K562 (cell line): ENCODE results near the gene TIMM22. TPM values are rescaled to one million over a fixed set of nuclear protein-coding genes. Genes with fewer than 3 reads are reported as not detected.
"Not testable (repeated sequence)": the region's sequence is repeated elsewhere in the genome, so short reads cannot be mapped to it uniquely, and the experiment has no call there.

Source experiments
- ATAC-seq: fragments of 200-7000 bp; cut with Tn5 transposase; 3 replicates; pipeline ENCODE4 v1.9.1; 2020; ENCODE audit warnings: moderate library complexity
- BruUV-seq: library from RNA; stranded (reverse); fragments of 400-500 nt; replicated peaks from 2 replicates; lab custom pipeline; 2021; lab: Mats Ljungman, UMichigan
- CTCF ChIA-PET: fragments of 300-600 bp; formaldehyde crosslinking; extraction: SDS; loops from one replicate; lab custom pipeline; 2021; ENCODE audit warnings: low intra/inter-chr PET ratio; lab: Yijun Ruan, JAX
- POLR2A ChIA-PET: fragments of 300-600, 350-650 bp; sonication (Branson Sonifier 250); formaldehyde crosslinking; extraction: SDS; loops from one replicate; lab custom pipeline; 2021; ENCODE audit warnings: antibody characterized with exemption, inconsistent platforms; lab: Yijun Ruan, JAX
- DNase-seq, 4 experiments: peaks; one replicate each; pipeline versions ENCODE4 v3.0.0 to v3.0.0-alpha.2; 2011 to 2018; ENCODE audit warnings: low spot score in 3 of 4, mixed read lengths in 3 of 4; ENCODE audit errors: extremely low read depth in 1 of 4
- FAIRE-seq: peaks from 2 replicates; lab custom pipeline; 2011; peaks lifted over from hg19 to GRCh38; lab: Jason Lieb, UNC
- H2AFZ ChIP-seq: 2 replicates; pipeline ENCODE4 v1.6.0; 2011; ENCODE audit warnings: low read depth, low read length, control low read depth, inconsistent platforms
- H3K27ac ChIP-seq: fragments of 200-600 bp; 3 replicates; pipeline ENCODE4 v1.8.0; 2011; ENCODE audit warnings: low read depth, mild to moderate bottlenecking, control low read depth, inconsistent platforms, low read length, moderate library complexity, mixed read lengths; ENCODE audit errors: extremely low read depth
- H3K27me3 ChIP-seq, 2 experiments: fragments of 300-600 bp in 1 of 2; 2 replicates in 1 of 2; 3 replicates in 1 of 2; pipeline versions ENCODE4 v1.6.0 to v1.8.0; 2011; ENCODE audit warnings: inconsistent platforms in 2 of 2, low read length in 2 of 2, mild to moderate bottlenecking in 1 of 2, mixed read lengths in 1 of 2, moderate library complexity in 1 of 2; ENCODE audit not compliant: control insufficient read depth in 2 of 2, insufficient read depth in 2 of 2
- H3K36me3 ChIP-seq: fragments of 300-600 bp; 3 replicates; pipeline ENCODE4 v1.8.0; 2011; ENCODE audit warnings: mild to moderate bottlenecking, low read length, inconsistent platforms; ENCODE audit not compliant: control insufficient read depth, insufficient read depth
- H3K4me1 ChIP-seq, 2 experiments: fragments of 200-600 bp in 1 of 2; replicated peaks in 1 of 2; 2 replicates in 1 of 2; 3 replicates in 1 of 2; pipeline versions ENCODE4 v1.5.1 to v1.8.0; 2011; ENCODE audit warnings: inconsistent platforms in 2 of 2, low read length in 2 of 2, mild to moderate bottlenecking in 1 of 2, mixed read lengths in 1 of 2, moderate library complexity in 1 of 2; ENCODE audit not compliant: control insufficient read depth in 2 of 2, insufficient read depth in 2 of 2
- H3K4me2 ChIP-seq: 2 replicates; pipeline ENCODE4 v1.6.1; 2011; ENCODE audit warnings: low read length, control low read depth, inconsistent platforms, mixed read lengths; ENCODE audit not compliant: insufficient read depth
- H3K4me3 ChIP-seq: fragments of 200-600 bp; sonication (generic), shearing (Covaris generic); 2 replicates; pipeline ENCODE4 v1.5.1; 2016; ENCODE audit warnings: control low read depth, inconsistent platforms
- H3K79me2 ChIP-seq: fragments of 200-600 bp; 3 replicates; pipeline ENCODE4 v1.8.0; 2011; ENCODE audit warnings: low read length, inconsistent platforms; ENCODE audit not compliant: control insufficient read depth, insufficient read depth
- H3K9ac ChIP-seq, 2 experiments: 2 replicates each; pipeline versions ENCODE4 v1.6.0 to v1.6.1; 2011; ENCODE audit warnings: low read depth in 2 of 2, low read length in 2 of 2, control low read depth in 1 of 2, inconsistent platforms in 1 of 2, mild to moderate bottlenecking in 1 of 2, mixed read lengths in 1 of 2; ENCODE audit not compliant: insufficient read depth in 1 of 2
- H3K9me1 ChIP-seq: one replicate; pipeline ENCODE4 v1.6.0; 2011; ENCODE audit warnings: inconsistent platforms, mild to moderate bottlenecking, low read length, moderate library complexity; ENCODE audit not compliant: control insufficient read depth, insufficient read depth
- H3K9me3 ChIP-seq: replicated peaks from 2 replicates; pipeline ENCODE4 v1.5.1; 2011; ENCODE audit warnings: low read depth, low read length, inconsistent platforms; ENCODE audit not compliant: control insufficient read depth, insufficient read depth
- H4K20me1 ChIP-seq: replicated peaks from 2 replicates; pipeline ENCODE4 v1.6.1; 2011; ENCODE audit warnings: low read length, inconsistent platforms, mixed read lengths; ENCODE audit not compliant: control insufficient read depth, insufficient read depth
- ELK1 ChIP-seq: sonication (generic); formaldehyde crosslinking; IDR thresholded peaks from 2 replicates; pipeline ENCODE4 v1.8.1; 2022; ENCODE audit warnings: missing genetic modification reagents
- MCM2 ChIP-seq: fragments of 450-650 bp; IDR thresholded peaks from 2 replicates; pipeline ENCODE4 v1.6.1; 2017; ENCODE audit warnings: low read depth, mild to moderate bottlenecking
- NR4A1 ChIP-seq, 2 experiments: fragments of 250-450 bp in 1 of 2; fragments of 450-650 bp in 1 of 2; sonication (Bioruptor Pico) in 1 of 2; IDR thresholded peaks; 2 replicates each; pipeline versions ENCODE4 v1.4.0 to v1.6.1; 2016 to 2020; ENCODE audit warnings: mild to moderate bottlenecking in 2 of 2, missing compliant biosample characterization in 1 of 2, missing genetic modification characterization in 1 of 2, moderate library complexity in 1 of 2
- PML ChIP-seq: IDR thresholded peaks from 2 replicates; pipeline ENCODE4 v1.6.1; 2012; ENCODE audit warnings: low read length, inconsistent platforms
- PYGO2 ChIP-seq: fragments of 450-650 bp; IDR thresholded peaks from 2 replicates; pipeline ENCODE4 v1.6.1; 2016; ENCODE audit warnings: mild to moderate bottlenecking, missing genetic modification characterization, moderate library complexity, missing compliant biosample characterization
- STAT5B ChIP-seq: fragments of 250-450 bp; sonication (Bioruptor Pico); IDR thresholded peaks from 2 replicates; pipeline ENCODE4 v1.8.0; 2021; ENCODE audit warnings: mild to moderate bottlenecking, inconsistent platforms
- TRIM28 ChIP-seq: fragments of 450-650 bp; IDR thresholded peaks from 2 replicates; pipeline ENCODE4 v1.6.1; 2017
- U2AF1 ChIP-seq: fragments of 200-400 bp; formaldehyde crosslinking; optimal IDR thresholded peaks from 2 replicates; pipeline ENCODE3; 2017; ENCODE audit warnings: mild to moderate bottlenecking, low read depth, low read length, moderate library complexity
- ZNF165 ChIP-seq: fragments of 250-450 bp; sonication (Bioruptor Pico); IDR thresholded peaks from 2 replicates; pipeline ENCODE4 v1.4.0; 2020; ENCODE audit warnings: borderline replicate concordance
- WGBS: fragments of 100-300 bp; shearing (Covaris generic); methylation state at CpG from one replicate; pipeline ENCODE4 v1.1.6; 2016; ENCODE audit warnings: low coverage, mixed read lengths; ENCODE audit not compliant: insufficient coverage; ENCODE audit errors: missing lambda C conversion rate; 5-methylcytosine and 5-hydroxymethylcytosine counted together
- in situ Hi-C: fragments of 300-500 bp; cut with MboI; formaldehyde crosslinking; loops from 4 replicates; pipeline ENCODE4 v1.15.0; 2018; ENCODE audit warnings: inconsistent platforms, mixed read lengths
- intact Hi-C: fragments of 100-400 bp; cut with micrococcal nuclease; formaldehyde crosslinking; loops from 2 replicates; pipeline ENCODE4 v1.14.2; 2022
- polyA plus RNA-seq, 8 experiments: library from polyadenylated mRNA; depleted of rRNA in 4 of 8; stranded (reverse) in 5 of 8; unstranded in 3 of 8; fragments of >200 nt; fragmentation: Nextera tagmentation in 2 of 8; fragmentation: Illumina TruSeq in 1 of 8; extraction: Ambion mirVana in 2 of 8; extraction: Trizol in 1 of 8; gene quantifications; 2 replicates each; pipeline versions ENCODE4 v1.2.1 to v1.2.3, GENCODE V29; 2011 to 2014; ENCODE audit warnings: inconsistent platforms in 1 of 8, missing spikeins in 1 of 8
- total RNA-seq, 7 experiments: library from RNA; depleted of rRNA in 6 of 7; stranded (reverse); fragments of >200 nt in 6 of 7; fragmentation: Illumina TruSeq in 2 of 7; extraction: Trizol in 2 of 7; gene quantifications; 2 replicates each; pipeline versions ENCODE4 v1.2.1 to v1.2.3, GENCODE V29; 2011 to 2021; ENCODE audit warnings: low replicate concordance in 1 of 7

The TIMM22 gene
- total and polyA plus RNA-seq, 9 of the 15 experiments (the other 6 are each of a cell fraction or from before 2014, with no cell fraction given), result 5.9 to 14.1 (median 10.3) TPM

GRCh38 chr17:992933-993332 is 4.0 kb upstream of the TIMM22 start (continued):
- no peak for TF ChIP-seq ELK1 (CRISPR knock-in tag)
- TF ChIP-seq PML, result no peak
- TF ChIP-seq STAT5B (CRISPR knock-in tag), result no peak
- no peak for TF ChIP-seq TRIM28
- TF ChIP-seq ZNF165 (CRISPR knock-in tag), result no peak
- TF ChIP-seq MCM2, result no peak
- TF ChIP-seq NR4A1 (CRISPR knock-in tag; IDR thresholded peaks at IDR 0.05), result no peak
- no peak for TF ChIP-seq NR4A1 (tag; IDR thresholded peaks at IDR 0.05)
- no peak for TF ChIP-seq U2AF1
- TF ChIP-seq PYGO2 (tag), result no peak
- TF ChIP-seq, all 486 proteins: peak for 0

- H2AFZ ChIP-seq, H3K9me3 ChIP-seq, H4K20me1 ChIP-seq, H3K27ac ChIP-seq, FAIRE-seq, H3K9ac ChIP-seq, H3K27me3 ChIP-seq, H3K9me1 ChIP-seq, H3K4me1 ChIP-seq, BruUV-seq, DNase-seq, POLR2A ChIA-PET, ATAC-seq, H3K4me3 ChIP-seq, in situ Hi-C loops, H3K4me2 ChIP-seq: not testable (repeated sequence)
- whole genome bisulfite sequencing, result 61% methylated on average over 7 of the region's 8 CpGs
- H3K79me2 ChIP-seq, result peaks cover 25% of the 10 kb centered on the region
- peaks cover 18% of the 10 kb centered on the region for H3K36me3 ChIP-seq
- intact Hi-C loops, result loop anchor here (5.0 kb wide), 2 partner anchors 198 to 583 kb away; a partner anchor contains a TSS
- CTCF ChIA-PET, result interaction anchor here (0.5 to 1.1 kb wide), 3 partner anchors 97 to 584 kb away, joined by 3 read pairs; no protein-coding TSS in a partner anchor
Observed at GRCh38 chr17:995324-995723, 1.6 kb upstream of the TIMM22 start.
